ENCODE measurements around the gene GPR173. TPM values are rescaled to one million over a fixed set of nuclear protein-coding genes. Genes with fewer than 3 reads are reported as not detected.

Gene GPR173
- not detected in 5 replicates for total RNA-seq (2022; extraction: Qiagen RNA extraction; ENCODE audit: low read depth)

GRCh38 chrX:53048169-53049126 is at the start of gene GPR173:
GPR173 (plus strand) TSS chrX:53048789; CDS start chrX:53076622, 27,833 bp downstream.

GRCh38 chrX:53081925-53082772 is 33.6 kb downstream of the GPR173 start, which contains the start of gene TSPYL2:
TSPYL2 (plus strand) TSS chrX:53082367; CDS start chrX:53082499, 132 bp downstream.

GRCh38 chrX:53093748-53094581 is 45.4 kb downstream of the GPR173 start, which contains the start of gene KANTR:
KANTR (plus strand) TSS chrX:53094142; CDS start chrX:53124273, 30,131 bp downstream.

Other genes starting within 250 kb of the GPR173 start
- not detected in 5 replicates for gene XAGE5, start 237.5 kb upstream of the GPR173 start, total RNA-seq (2022; extraction: Qiagen RNA extraction; ENCODE audit: low read depth)
- gene XAGE3, start 180.7 kb upstream of the GPR173 start, total RNA-seq (2022; extraction: Qiagen RNA extraction; ENCODE audit: low read depth) = not detected in 5 replicates
- gene FAM156B, start 151.5 kb upstream of the GPR173 start, total RNA-seq (2022; extraction: Qiagen RNA extraction; ENCODE audit: low read depth) = 7.4 to 19.2 TPM (median 11.2 TPM) in 5 replicates
- 11.5 to 17.6 TPM (median 14.5 TPM) in 5 replicates for gene FAM156A, start 90.3 kb upstream of the GPR173 start, total RNA-seq (2022; extraction: Qiagen RNA extraction; ENCODE audit: low read depth)
- gene TSPYL2, start 33.6 kb downstream of the GPR173 start, total RNA-seq (2022; extraction: Qiagen RNA extraction; ENCODE audit: low read depth) = 8.1 to 11.1 TPM (median 9.7 TPM) in 5 replicates
- 0.92 to 1.6 TPM (median 1.3 TPM) in 5 replicates for gene KANTR, start 45.4 kb downstream of the GPR173 start, total RNA-seq (2022; extraction: Qiagen RNA extraction; ENCODE audit: low read depth)
- 43.3 to 56.4 TPM (median 52.7 TPM) in 5 replicates for gene KDM5C, start 176.4 kb downstream of the GPR173 start, total RNA-seq (2022; extraction: Qiagen RNA extraction; ENCODE audit: low read depth)
- 31.0 to 42.7 TPM (median 39.6 TPM) in 5 replicates for gene IQSEC2, start 232.8 kb downstream of the GPR173 start, total RNA-seq (2022; extraction: Qiagen RNA extraction; ENCODE audit: low read depth)